ENCODE measurements around the gene MRPL41. TPM values are rescaled to one million over a fixed set of nuclear protein-coding genes. Genes with fewer than 3 reads are reported as not detected.
"Not testable (repeated sequence)": the region's sequence is repeated elsewhere in the genome, so short reads cannot be mapped to it uniquely, and the experiment has no call there.

Gene MRPL41
- total and polyA plus RNA-seq, 2 experiments from 2014 or later = 32.8 to 146 TPM

- no peak for TF ChIP-seq JUNB (IDR thresholded peaks at IDR 0.05; ENCODE audit: unreplicated experiment)
- TF ChIP-seq CREB1 (CRISPR knock-in tag; IDR thresholded peaks at IDR 0.05; ENCODE audit: low read depth) = no peak
- no peak for TF ChIP-seq CTCF (conservative IDR thresholded peaks at IDR 0.05; ENCODE audit: low read depth in 2 of 2)
- peak; percentile 4; the same call in 1 of the 2 replicates for TF ChIP-seq POLR2AphosphoS5 (IDR thresholded peaks at IDR 0.05; ENCODE audit: low read depth)
- TF ChIP-seq EZH2 (IDR thresholded peaks at IDR 0.05; ENCODE audit: low read depth, unreplicated experiment) = no peak
- Histone ChIP-seq H3K27me3 (ENCODE audit: insufficient read depth) (no peaks in the 10 kb centered on the region), H3K4me3 (peak overlapping the region; percentile 79), H3K27ac (ENCODE audit: low read depth) (0 out of 2 replicates have a peak overlapping the region, but pooled peaks have one; percentile 32), H3K79me2 (replicated peaks; ENCODE audit: insufficient read depth) (no peaks in the 10 kb centered on the region), H2AFZ (no peak overlapping the region), H3K9me2 (ENCODE audit: insufficient read depth) (no peaks in the 10 kb centered on the region), H3K4me1 (ENCODE audit: insufficient read depth) (peaks cover 3% of the 10 kb centered on the region; the same call in 1 of the 2 replicates), H3K36me3 (ENCODE audit: insufficient read depth) (0 out of 2 replicates have a peak, but pooled peaks cover 3% of the 10 kb centered on the region), H3F3A (replicated peaks; ENCODE audit: low read depth) (peaks cover 19% of the 10 kb centered on the region), H3K4me2 (peak overlapping the region; percentile 87), H4K20me1 (replicated peaks; ENCODE audit: insufficient read depth) (no peaks in the 10 kb centered on the region)
- DNase-seq (ENCODE audit: low spot score) = peak; percentile 54
- peak overlapping the region; percentile 77 for H3K4me3 Mint-ChIP-seq
- H3K4me1 Mint-ChIP-seq = peaks cover 6% of the 10 kb centered on the region
- peak; percentile 14 for ATAC-seq
- peaks cover 2% of the 10 kb centered on the region for H3K9me3 Mint-ChIP-seq
- H3K27ac Mint-ChIP-seq = peak overlapping the region; percentile 29; the same call in 1 of the 2 replicates
- peaks cover 44% of the 10 kb centered on the region for H3K36me3 Mint-ChIP-seq (ENCODE audit: low read depth)
- H3K27me3 Mint-ChIP-seq (ENCODE audit: insufficient read depth, low read depth, poor library complexity) = peaks cover 6% of the 10 kb centered on the region
Measured at GRCh38 chr9:137552022-137552768, 516 bp downstream of the MRPL41 start.

GRCh38 chr9:137553654-137554053, 2.0 kb downstream of the MRPL41 start:
- H3K9me3 Mint-ChIP-seq; H4K20me1 ChIP-seq (replicated peaks; ENCODE audit: insufficient read depth); H3K27me3 Mint-ChIP-seq (ENCODE audit: insufficient read depth, low read depth, poor library complexity); H3K27ac ChIP-seq (ENCODE audit: low read depth); H3K79me2 ChIP-seq (replicated peaks; ENCODE audit: insufficient read depth); H3K9me2 ChIP-seq (ENCODE audit: insufficient read depth); H3K4me3 ChIP-seq; H2AFZ ChIP-seq; H3K4me2 ChIP-seq; H3K4me1 ChIP-seq (ENCODE audit: insufficient read depth); H3K27ac Mint-ChIP-seq; H3K27me3 ChIP-seq (ENCODE audit: insufficient read depth); H3K4me1 Mint-ChIP-seq; DNase-seq (ENCODE audit: low spot score); ATAC-seq: not testable (repeated sequence)
- Mint-ChIP-seq H3K4me3 (peak overlapping the region; percentile 30; the same call in 1 of the 3 replicates), H3K36me3 (ENCODE audit: low read depth) (peaks cover 50% of the 10 kb centered on the region)
- H3F3A ChIP-seq (replicated peaks; ENCODE audit: low read depth) = peaks cover 19% of the 10 kb centered on the region
- peaks cover 11% of the 10 kb centered on the region for H3K36me3 ChIP-seq (ENCODE audit: insufficient read depth)

- Histone ChIP-seq H3K27ac (ENCODE audit: low read depth) (no peak overlapping the region), H2AFZ (no peak overlapping the region), H3K79me2 (replicated peaks; ENCODE audit: insufficient read depth) (no peaks in the 10 kb centered on the region), H3K9me2 (ENCODE audit: insufficient read depth) (no peaks in the 10 kb centered on the region), H3K4me1 (ENCODE audit: insufficient read depth) (peaks cover 3% of the 10 kb centered on the region; the same call in 1 of the 2 replicates), H3K4me2 (no peak overlapping the region), H3F3A (replicated peaks; ENCODE audit: low read depth) (peaks cover 19% of the 10 kb centered on the region), H3K36me3 (ENCODE audit: insufficient read depth) (peaks cover 11% of the 10 kb centered on the region), H3K27me3 (ENCODE audit: insufficient read depth) (no peaks in the 10 kb centered on the region), H4K20me1 (replicated peaks; ENCODE audit: insufficient read depth) (no peaks in the 10 kb centered on the region), H3K4me3 (no peak overlapping the region)
- Mint-ChIP-seq H3K4me3 (no peak overlapping the region), H3K4me1 (peaks cover 6% of the 10 kb centered on the region), H3K27me3 (ENCODE audit: insufficient read depth, low read depth, poor library complexity) (peaks cover 6% of the 10 kb centered on the region), H3K36me3 (ENCODE audit: low read depth) (peaks cover 51% of the 10 kb centered on the region), H3K27ac (no peak overlapping the region), H3K9me3 (no peaks in the 10 kb centered on the region)
- ATAC-seq = no peak
- DNase-seq (ENCODE audit: low spot score) = no peak
- no peak for TF ChIP-seq REST (IDR thresholded peaks at IDR 0.05; ENCODE audit: unreplicated experiment)
- no peak for TF ChIP-seq CTCF (conservative IDR thresholded peaks at IDR 0.05; ENCODE audit: low read depth in 2 of 2)
- no peak for TF ChIP-seq ZNF114 (CRISPR knock-in tag; IDR thresholded peaks at IDR 0.05)
- TF ChIP-seq ETS1 (IDR thresholded peaks at IDR 0.05) = no peak
- TF ChIP-seq EZH2 (IDR thresholded peaks at IDR 0.05; ENCODE audit: low read depth, unreplicated experiment) = no peak
- no peak for TF ChIP-seq ZNF331 (CRISPR knock-in tag; IDR thresholded peaks at IDR 0.05; ENCODE audit: low read depth)
- no peak for TF ChIP-seq JUNB (IDR thresholded peaks at IDR 0.05; ENCODE audit: unreplicated experiment)
- no peak for TF ChIP-seq POLR2AphosphoS5 (IDR thresholded peaks at IDR 0.05; ENCODE audit: low read depth)
Measured at GRCh38 chr9:137554349-137554748, 2.7 kb downstream of the MRPL41 start.
